ENCODE measurements around the gene GLTPD2.
A peak's percentile ranks its signal among the peaks of the same experiment; 100 is the strongest.

GLTPD2 gene

DNA sequence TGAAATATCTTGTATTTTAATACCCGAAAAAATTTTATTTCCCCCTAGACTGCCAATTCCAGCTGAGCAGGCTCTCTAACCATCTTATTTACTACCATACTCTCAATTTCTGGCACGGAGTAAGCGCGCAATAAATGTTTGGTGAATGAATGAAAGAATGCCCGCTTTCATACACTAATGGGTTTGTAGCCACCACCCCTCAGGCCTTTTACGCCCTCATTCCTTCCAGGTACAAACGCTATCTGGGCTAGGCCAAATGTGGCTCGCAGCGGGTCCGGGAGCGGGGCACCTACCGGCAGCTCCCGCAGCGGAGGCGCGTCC is 17.7 kb downstream of the GLTPD2 start:
- peak overlapping the region; percentile 67 for H3K4me3 ChIP-seq (ENCODE audit: low read depth, low read length)
- no peak for DNase-seq (ENCODE audit: low read depth)
- TF ChIP-seq, protein P1, sequence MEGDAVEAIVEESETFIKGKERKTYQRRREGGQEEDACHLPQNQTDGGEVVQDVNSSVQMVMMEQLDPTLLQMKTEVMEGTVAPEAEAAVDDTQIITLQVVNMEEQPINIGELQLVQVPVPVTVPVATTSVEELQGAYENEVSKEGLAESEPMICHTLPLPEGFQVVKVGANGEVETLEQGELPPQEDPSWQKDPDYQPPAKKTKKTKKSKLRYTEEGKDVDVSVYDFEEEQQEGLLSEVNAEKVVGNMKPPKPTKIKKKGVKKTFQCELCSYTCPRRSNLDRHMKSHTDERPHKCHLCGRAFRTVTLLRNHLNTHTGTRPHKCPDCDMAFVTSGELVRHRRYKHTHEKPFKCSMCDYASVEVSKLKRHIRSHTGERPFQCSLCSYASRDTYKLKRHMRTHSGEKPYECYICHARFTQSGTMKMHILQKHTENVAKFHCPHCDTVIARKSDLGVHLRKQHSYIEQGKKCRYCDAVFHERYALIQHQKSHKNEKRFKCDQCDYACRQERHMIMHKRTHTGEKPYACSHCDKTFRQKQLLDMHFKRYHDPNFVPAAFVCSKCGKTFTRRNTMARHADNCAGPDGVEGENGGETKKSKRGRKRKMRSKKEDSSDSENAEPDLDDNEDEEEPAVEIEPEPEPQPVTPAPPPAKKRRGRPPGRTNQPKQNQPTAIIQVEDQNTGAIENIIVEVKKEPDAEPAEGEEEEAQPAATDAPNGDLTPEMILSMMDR (IDR thresholded peaks at IDR 0.05; ENCODE audit: low read depth, low read length, missing control alignments) = no peak

DNA sequence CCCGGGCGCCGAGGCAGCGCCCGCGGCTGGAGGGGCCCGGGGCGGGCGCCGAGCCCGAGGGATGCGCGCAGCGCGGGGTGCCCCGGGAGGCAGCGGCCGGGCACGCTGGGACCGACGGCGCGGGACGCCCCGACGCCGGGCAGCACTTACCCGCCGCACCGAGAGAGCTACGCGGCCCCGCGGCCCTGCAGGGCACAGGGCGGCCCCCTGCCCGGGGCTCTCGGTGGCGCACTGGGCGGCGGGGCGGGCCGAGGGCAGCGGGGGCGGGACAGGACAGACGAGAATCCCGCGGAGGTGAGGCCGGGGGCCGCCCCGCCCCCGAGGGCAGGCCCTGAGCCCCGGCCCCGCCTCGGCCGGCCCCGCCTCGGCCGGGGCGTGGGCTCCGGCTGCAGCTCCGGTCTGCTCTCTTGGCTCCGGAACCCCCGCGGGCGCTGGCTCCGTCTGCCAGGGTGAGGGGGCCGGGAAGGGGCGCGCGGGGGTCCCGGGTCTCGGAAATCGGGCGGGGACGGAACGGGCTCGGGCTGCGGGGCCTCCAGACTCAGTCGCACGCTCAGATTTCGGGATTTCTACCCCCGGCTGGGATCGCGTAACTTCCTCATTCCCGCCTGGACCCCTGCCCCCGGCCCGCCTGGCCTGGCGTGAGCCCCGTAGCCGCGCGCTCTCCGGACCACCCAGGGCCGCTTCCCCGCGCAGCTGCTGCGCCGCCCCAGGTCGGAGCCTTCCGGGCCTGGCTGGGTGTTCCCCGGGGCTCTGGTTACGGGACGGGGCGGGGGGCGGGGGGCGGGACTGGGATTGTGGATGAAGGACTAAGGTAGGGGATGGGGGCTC is 18.2 kb downstream of the GLTPD2 start, which contains the start of gene PLD2:
PLD2 (plus strand) TSS at position 376 of the 828 bp plus-strand sequence. CDS start 621 bp downstream, outside the sequence.
- TF ChIP-seq, protein P1 (IDR thresholded peaks at IDR 0.05; ENCODE audit: low read depth, low read length, missing control alignments) = no peak
- DNase-seq (ENCODE audit: low read depth) = peak; percentile 16
- peak within 1 kb of the TSS; percentile 87 for H3K4me3 ChIP-seq (ENCODE audit: low read depth, low read length)

DNA sequence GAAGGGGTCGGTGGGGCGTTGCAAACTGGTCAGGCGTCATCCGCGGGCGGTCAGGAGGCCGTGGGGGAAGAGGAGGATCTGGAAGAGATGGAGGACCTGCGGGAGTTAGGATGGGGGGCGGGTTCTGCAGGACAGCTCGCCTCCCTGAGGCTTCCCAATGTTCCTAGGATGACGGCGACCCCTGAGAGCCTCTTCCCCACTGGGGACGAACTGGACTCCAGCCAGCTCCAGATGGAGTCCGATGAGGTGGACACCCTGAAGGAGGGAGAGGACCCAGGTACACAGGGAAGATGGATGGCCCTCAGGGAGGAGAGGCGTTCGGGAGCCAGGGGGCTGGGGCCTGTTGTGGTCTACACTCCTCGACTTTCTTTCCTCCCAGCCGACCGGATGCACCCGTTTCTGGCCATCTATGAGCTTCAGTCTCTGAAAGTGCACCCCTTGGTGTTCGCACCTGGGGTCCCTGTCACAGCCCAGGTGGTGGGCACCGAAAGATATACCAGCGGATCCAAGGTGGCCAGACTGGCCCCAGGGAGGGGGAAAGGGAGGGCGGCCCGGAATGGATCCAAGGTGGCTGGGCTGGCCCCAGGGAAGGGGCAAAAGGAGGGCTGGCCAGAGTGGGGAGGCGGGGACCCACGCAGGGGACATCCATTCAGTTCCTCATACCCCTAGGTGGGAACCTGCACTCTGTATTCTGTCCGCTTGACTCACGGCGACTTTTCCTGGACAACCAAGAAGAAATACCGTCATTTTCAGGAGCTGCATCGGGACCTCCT is 19.0 kb downstream of the GLTPD2 start:
- TF ChIP-seq, protein P1 (IDR thresholded peaks at IDR 0.05; ENCODE audit: low read depth, low read length, missing control alignments) = no peak
- H3K4me3 ChIP-seq (ENCODE audit: low read depth, low read length) = peak overlapping the region; percentile 87
- no peak for DNase-seq (ENCODE audit: low read depth)

DNA sequence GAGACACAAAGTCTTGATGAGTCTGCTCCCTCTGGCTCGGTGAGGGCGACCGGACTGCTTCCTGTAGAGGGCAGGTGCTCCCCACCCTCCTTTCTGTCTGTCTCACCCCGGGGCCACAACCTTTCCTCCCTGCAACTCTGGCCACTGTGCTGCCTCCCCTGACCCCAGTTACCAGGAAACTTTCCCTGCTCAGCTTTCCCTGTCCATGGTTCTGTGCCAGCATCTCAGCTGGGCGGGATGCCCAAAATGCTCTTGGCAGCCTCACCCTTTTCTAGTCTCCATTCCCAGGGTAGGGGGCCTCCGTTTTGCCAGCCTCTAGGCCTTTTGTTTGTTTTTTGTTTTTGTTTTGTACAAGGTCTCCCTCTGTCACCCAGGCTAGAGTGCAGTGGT is 19.6 kb downstream of the GLTPD2 start:
- no peak for DNase-seq (ENCODE audit: low read depth)
- TF ChIP-seq, protein P1 (IDR thresholded peaks at IDR 0.05; ENCODE audit: low read depth, low read length, missing control alignments) = no peak
- no peak overlapping the region for H3K4me3 ChIP-seq (ENCODE audit: low read depth, low read length)

DNA sequence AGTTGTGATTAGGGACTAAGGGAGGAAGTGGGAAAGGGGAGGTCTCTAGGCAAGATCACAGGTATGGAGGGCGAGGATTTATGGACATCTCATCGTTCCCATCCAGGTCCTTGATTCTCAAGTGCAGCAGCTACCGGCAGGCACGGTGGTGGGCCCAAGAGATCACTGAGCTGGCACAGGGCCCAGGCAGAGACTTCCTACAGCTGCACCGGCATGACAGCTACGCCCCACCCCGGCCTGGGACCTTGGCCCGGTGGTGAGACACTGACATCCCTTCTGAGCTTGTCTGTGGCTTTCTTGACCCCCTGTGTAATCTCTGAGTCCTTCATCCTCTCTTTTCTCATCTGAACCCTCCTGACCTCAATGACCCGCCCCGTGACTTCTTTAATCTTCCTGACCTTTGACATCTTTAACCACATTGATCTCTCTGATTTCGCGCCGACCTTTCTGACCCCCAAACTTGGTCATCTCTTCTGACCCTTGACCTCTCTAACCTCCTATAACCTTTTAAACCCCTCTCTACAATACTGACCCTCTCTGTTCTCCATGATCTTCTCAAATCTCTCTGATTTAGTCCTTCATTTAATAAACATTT is 22.0 kb downstream of the GLTPD2 start:
- no peak overlapping the region for H3K4me3 ChIP-seq (ENCODE audit: low read depth, low read length)
- TF ChIP-seq, protein P1 (IDR thresholded peaks at IDR 0.05; ENCODE audit: low read depth, low read length, missing control alignments) = no peak
- DNase-seq (ENCODE audit: low read depth) = no peak

DNA sequence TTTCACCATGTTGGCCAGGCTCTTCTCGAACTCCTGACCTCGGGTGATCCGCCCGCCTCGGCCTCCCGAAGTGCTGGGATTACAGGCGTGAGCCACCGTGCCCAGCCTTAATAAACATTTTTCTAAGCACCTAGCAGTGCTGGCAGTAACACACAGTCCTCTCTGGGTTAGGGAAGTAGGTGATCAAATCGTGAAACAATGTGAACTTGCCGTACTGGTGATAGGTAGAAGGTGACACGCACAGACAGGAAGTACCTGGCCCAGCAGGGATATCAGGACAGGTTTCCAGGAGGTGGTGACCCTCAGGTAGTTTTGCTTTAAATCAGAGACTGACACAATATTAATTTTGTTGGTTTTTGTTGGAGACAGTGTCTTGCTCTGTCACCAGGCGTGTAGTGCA is 22.7 kb downstream of the GLTPD2 start:
- no peak for DNase-seq (ENCODE audit: low read depth)
- H3K4me3 ChIP-seq (ENCODE audit: low read depth, low read length) = no peak overlapping the region
- TF ChIP-seq, protein P1 (IDR thresholded peaks at IDR 0.05; ENCODE audit: low read depth, low read length, missing control alignments) = no peak

Data from GM12864 (cell line).